ENCODE results near the gene BEND6.
A peak's percentile ranks its signal among the peaks of the same experiment; 100 is the strongest.
"Not testable (repeated sequence)": the region's sequence is repeated elsewhere in the genome, so short reads cannot be mapped to it uniquely, and the experiment has no call there.

BEND6 gene

DNA sequence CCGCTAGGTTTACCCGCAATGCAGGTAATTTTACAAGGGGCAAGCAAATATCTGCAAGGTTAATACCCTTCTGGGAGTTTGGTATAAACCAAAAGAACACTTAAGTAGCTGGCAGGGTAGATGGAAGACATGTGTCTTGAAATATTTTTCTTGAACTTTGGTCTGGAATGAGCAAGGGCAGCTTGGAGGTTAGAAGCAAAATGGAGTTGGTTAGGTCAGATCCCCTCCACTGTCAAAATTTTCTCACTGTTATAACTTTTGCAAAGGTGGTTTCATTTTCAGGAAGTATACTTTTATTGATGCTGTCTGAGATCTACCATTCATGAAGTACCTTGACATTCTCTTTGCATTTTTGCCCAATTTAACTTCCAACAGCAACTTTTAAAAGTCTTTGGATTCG lies 78.3 kb downstream of the BEND6 start:
- DNase-seq (ENCODE audit: low read depth in 2 of 2), result no peak

DNA sequence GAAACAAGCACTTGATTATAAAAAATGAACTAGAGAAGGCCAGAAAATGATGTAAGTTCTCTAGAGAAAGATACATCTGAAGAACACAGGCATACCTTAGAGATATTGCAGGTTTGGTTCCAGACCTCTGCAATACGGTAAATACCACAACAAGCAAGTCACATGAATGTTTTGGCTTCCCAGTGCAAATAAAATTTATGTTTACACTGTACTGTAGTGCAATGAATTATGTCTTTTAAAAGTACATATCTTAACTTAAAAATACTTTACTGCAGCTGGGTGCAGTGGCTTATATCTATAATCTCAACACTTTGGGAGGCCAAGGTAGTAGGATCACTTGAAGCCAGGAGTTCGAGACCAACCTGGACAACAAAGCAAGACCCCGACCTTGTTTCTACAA lies 80.6 kb downstream of the BEND6 start:
- DNase-seq (ENCODE audit: low read depth in 2 of 2), result no peak

GRCh38 chr6:57038906-57039305 lies 84.0 kb downstream of the BEND6 start:
- DNase-seq (ENCODE audit: low read depth in 2 of 2), result no peak

DNA sequence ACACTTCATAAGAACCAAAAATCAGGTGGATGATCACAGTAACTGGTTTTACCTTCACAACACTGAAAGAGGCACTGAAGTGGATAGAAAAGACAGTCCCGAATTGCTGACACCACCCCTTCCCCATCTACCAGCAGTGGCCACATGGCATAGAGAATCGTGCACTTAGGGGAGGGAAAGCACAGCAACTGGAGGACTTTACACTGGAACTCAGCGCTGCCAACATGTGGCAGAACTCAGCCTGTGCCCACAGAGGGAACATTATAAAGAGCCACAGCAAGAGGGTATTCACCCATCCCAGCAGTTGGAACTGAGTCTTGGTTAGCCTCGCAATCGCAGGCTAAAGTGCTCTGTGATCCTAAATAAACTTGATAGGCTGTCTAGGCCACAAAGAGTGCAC lies 85.1 kb downstream of the BEND6 start:
- DNase-seq (ENCODE audit: low read depth in 2 of 2), result no peak

DNA sequence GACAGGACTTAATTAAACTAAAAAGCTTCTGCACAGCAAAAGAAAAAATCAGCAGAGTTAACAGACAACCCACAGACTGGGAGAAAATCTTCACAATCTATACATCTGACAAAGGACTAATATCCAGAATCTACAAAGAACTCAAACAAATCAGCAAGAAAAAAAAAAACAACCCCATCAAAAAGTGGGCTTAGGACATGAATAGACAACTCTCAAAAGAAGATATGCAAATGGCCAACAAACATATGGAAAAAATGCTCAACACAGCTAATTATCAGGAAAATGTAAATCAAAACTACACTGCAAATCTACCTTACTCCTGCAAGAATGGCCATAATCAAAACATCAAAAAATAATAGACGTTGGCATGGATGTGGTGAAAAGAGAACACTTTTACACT lies 89.2 kb downstream of the BEND6 start:
- DNase-seq (ENCODE audit: low read depth in 2 of 2), result not testable (repeated sequence)

GRCh38 chr6:57044568-57044967 lies 89.7 kb downstream of the BEND6 start:
- DNase-seq (ENCODE audit: low read depth in 2 of 2), result no peak

DNA sequence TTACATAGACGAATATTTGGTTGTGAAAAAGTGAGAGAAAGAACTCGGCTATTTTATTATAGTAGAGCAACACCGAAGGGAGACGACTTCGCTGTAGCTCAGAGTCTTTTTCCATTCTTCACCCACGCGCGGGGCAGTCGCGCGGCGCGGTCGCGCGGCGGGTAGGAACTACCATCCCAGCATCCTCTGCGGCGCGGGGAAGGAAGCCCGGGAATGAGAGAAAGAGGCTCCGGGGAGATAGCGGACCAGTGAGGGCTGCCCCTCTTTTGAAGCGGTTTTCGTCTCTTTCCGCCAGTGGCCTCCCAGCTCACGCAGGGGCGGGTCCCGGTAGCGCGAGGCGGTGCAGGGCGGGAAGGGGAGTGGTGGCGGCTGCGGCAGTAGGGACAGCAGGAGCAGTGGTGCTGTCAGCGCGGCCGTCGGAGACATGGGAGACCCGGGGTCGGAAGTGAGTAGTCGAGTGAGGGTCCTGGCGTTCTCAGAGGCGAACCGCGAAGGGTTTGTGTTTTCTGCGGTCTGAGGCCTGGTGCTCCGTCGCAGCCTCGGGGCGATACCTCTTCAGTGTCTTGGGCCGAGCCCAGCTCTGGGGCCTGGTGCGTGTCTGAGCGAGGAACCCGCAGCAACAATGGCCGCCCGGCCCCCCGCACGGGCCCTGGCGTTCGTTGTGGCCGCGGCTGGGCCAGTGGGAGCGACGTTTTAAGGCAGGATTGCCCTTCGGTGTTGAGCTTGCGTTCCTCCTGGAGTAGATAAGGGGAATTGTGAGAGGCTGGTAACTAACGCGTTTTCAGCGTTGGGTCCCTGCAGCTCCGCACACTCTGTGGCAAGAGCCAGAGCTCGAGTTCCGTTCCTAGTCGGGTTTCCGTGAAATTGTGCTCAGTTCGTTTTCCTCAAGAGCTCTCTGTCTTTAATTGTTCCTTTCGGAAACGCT lies 91.7 kb downstream of the BEND6 start, which contains the start of gene KIAA1586:
KIAA1586 (plus strand) TSS at position 362 of the 925 bp plus-strand sequence; CDS start at position 425, 63 bp downstream.
- DNase-seq (ENCODE audit: low read depth in 2 of 2), result peak; percentile 74

DNA sequence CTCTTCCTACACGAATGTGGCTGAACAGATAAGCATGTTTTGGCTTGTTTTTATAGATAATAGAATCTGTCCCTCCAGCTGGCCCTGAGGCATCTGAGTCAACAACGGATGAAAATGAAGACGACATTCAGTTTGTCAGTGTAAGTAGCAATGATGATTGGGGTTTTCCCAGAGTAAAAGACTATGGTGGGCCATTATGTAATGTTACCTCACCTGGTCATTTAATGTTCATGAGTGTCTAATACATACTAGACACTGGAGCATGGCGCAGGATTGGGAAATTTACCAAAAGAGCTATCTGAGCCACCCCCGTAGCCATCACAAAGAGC lies 92.3 kb downstream of the BEND6 start:
- not testable (repeated sequence) for DNase-seq (ENCODE audit: low read depth in 2 of 2)

GRCh38 chr6:57047859-57048258 lies 93.0 kb downstream of the BEND6 start:
- not testable (repeated sequence) for DNase-seq (ENCODE audit: low read depth in 2 of 2)

DNA sequence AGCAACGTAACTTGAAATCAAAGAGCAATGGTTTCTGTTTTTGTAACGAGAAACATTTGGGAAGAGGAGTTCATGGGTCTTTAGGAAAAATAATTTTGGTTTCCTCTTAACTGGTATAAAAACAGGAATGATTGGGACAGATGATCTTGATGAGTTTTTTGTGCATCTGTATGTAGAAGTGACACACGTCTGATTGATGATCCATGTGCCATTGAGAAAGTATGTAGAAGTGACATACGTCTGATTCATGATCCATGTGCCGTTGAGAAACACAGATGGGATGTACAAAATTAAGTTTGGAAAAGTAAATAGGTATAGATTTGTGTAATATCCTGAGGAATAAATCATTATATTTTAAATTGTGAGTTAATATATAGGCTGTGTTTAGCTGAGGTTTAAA lies 93.7 kb downstream of the BEND6 start:
- no peak for DNase-seq (ENCODE audit: low read depth in 2 of 2)

DNA sequence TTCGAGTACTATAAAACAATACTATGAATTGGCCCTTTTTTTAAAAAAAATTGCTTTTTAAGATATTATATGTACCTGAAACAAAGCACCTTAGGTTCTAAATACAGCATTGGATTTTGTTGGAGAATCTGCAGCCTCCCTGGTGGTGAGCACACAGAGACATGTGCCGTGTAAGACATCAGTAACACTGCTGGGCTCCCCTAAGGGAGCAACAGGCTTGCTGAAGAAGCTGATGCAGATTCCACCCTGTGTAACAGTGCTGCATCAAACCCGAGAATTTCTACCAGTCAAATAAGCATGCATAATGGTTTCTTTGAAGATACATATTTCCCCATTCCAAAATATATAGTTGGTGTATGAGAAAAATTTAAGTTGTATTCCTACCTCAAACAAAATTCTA lies 108.9 kb downstream of the BEND6 start:
- DNase-seq (ENCODE audit: low read depth in 2 of 2), result no peak

- no peak for DNase-seq (ENCODE audit: low read depth in 2 of 2)
Measured at GRCh38 chr6:57064809-57065208, 109.9 kb downstream of the BEND6 start.

- DNase-seq (ENCODE audit: low read depth in 2 of 2), result no peak
Measured at GRCh38 chr6:57068061-57068460, 113.2 kb downstream of the BEND6 start.

DNA sequence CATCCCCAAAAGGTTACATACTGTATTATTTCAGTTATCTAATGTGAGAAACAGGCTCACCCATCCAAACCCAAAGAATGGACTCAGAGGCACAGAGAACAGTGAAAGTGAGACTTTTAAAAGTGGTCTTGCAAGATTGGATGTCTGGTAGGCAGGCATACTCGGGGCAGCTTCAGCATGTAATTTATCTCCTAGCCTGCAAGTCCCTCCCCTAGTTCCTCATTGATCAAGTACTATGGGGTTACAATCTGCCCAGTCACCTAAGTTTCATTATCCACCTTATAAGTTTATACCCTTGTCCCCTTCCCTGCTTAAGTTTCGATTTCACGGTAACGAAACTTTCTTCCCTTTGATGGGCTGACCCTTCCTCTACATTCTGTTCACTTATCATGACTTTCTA lies 114.3 kb downstream of the BEND6 start:
- no peak for DNase-seq (ENCODE audit: low read depth in 2 of 2)

DNA sequence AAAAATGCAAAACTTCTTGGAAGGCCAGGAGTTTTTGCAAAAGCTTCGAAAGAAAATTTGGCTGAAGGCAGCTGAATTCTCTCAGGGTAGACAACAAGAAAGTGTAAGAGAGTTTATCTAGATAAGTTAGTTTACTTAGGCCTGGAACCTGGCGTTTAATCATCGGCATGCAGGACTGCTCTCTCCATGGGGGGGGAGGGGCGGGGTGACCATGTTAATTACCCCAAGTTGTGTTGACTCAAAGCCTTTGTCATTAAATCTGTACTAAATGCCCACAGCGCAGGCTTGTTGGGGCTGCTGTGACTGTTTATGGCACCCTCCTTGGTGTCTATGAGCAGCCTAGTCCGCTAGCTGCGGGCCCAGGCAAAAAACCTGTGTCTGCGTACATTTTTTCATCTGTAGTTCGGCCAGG lies 115.0 kb downstream of the BEND6 start:
- DNase-seq (ENCODE audit: low read depth in 2 of 2), result no peak

GRCh38 chr6:57072108-57072507 lies 117.2 kb downstream of the BEND6 start:
- no peak for DNase-seq (ENCODE audit: low read depth in 2 of 2)

GRCh38 chr6:57074383-57074782 lies 119.5 kb downstream of the BEND6 start:
- no peak for DNase-seq (ENCODE audit: low read depth in 2 of 2)

DNA sequence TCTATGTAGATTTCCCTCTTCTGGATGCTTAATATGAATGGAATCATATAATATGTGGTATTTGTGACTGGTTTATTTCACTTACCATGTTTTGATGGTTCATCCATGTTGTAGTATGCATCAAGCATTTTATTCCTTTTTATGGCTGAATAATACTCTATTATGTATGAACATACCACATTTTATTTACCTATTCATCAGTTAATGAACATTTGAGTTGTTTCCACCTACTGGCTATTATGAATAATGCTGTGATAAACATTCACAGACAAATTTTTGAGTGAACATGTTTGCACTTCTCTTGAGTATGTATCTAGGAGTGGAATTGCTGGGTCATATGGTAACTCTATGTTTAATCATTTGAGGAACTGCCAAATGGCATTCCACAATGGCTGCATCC lies 120.2 kb downstream of the BEND6 start:
- no peak for DNase-seq (ENCODE audit: low read depth in 2 of 2)

Measured in stimulated activated CD8-positive, alpha-beta memory T cell treated with anti-CD3 and anti-CD28 coated beads, Interleukin-2, amount 100 ng/mL, for 48 hours (primary cell).